Common myeloid progenitor, CD34-positive (primary cell): ENCODE results near the gene TLR2.

ENCODE experiments used
- CTCF ChIA-PET: fragments of 350-600 bp; sonication (Branson Sonifier 250); formaldehyde crosslinking; loops from one replicate; lab custom pipeline; 2021; ENCODE audit warnings: antibody characterized with exemption; lab: Charles Lee
- POLR2A ChIA-PET: fragments of 350-600 bp; sonication (Branson Sonifier 250); formaldehyde crosslinking; loops from one replicate; lab custom pipeline; 2021; ENCODE audit warnings: antibody characterized with exemption; lab: Charles Lee
- DNase-seq, 3 donors: peaks; one replicate each; pipeline versions ENCODE4 v3.0.0 to v3.0.0-alpha.2; 2013
- H3K27ac ChIP-seq, 2 experiments: 1 replicate in 1 of 2; 2 replicates in 1 of 2; pipeline ENCODE4 v1.7.0; 2013; ENCODE audit warnings: inconsistent platforms in 2 of 2, low read length in 2 of 2, mild to moderate bottlenecking in 2 of 2, low read depth in 1 of 2, moderate library complexity in 1 of 2; ENCODE audit not compliant: severe bottlenecking in 2 of 2, insufficient read depth in 1 of 2, poor library complexity in 1 of 2
- H3K27me3 ChIP-seq, 5 experiments: replicated peaks in 2 of 5; 1 replicate in 3 of 5; 2 replicates in 2 of 5; pipeline versions ENCODE4 v1.6.1 to v1.7.0; 2013; ENCODE audit warnings: low read length in 4 of 5, mild to moderate bottlenecking in 2 of 5, moderate library complexity in 2 of 5, inconsistent platforms in 1 of 5; ENCODE audit not compliant: insufficient read depth in 5 of 5, control insufficient read depth in 4 of 5
- H3K36me3 ChIP-seq, 4 experiments: 1 replicate in 2 of 4; 2 replicates in 2 of 4; pipeline versions ENCODE4 v1.6.1 to v1.7.0; 2013; ENCODE audit warnings: low read length in 3 of 4, control low read depth in 1 of 4, mild to moderate bottlenecking in 1 of 4; ENCODE audit not compliant: control insufficient read depth in 4 of 4, insufficient read depth in 4 of 4
- H3K4me1 ChIP-seq, 4 experiments: 1 replicate in 3 of 4; 2 replicates in 1 of 4; pipeline versions ENCODE4 v1.6.1 to v1.7.1; 2013; ENCODE audit warnings: low read length in 3 of 4, mild to moderate bottlenecking in 3 of 4, control low read depth in 1 of 4, inconsistent platforms in 1 of 4, moderate library complexity in 1 of 4; ENCODE audit not compliant: control insufficient read depth in 4 of 4, insufficient read depth in 4 of 4; ENCODE audit errors: control extremely low read depth in 1 of 4
- H3K4me3 ChIP-seq, 7 experiments: 1 replicate in 4 of 7; 2 replicates in 3 of 7; pipeline versions ENCODE4 v1.5.1 to v1.7.0; 2013; ENCODE audit warnings: mild to moderate bottlenecking in 7 of 7, low read length in 6 of 7, moderate library complexity in 6 of 7, inconsistent platforms in 2 of 7, low read depth in 2 of 7, control low read depth in 1 of 7; ENCODE audit not compliant: insufficient read depth in 4 of 7, control insufficient read depth in 1 of 7; ENCODE audit errors: extremely low read depth in 1 of 7
- H3K9me3 ChIP-seq, 5 experiments: 1 replicate in 4 of 5; 2 replicates in 1 of 5; pipeline versions ENCODE4 v1.6.1 to v1.7.1; 2013; ENCODE audit warnings: low read length in 4 of 5, mild to moderate bottlenecking in 2 of 5, inconsistent platforms in 1 of 5, low read depth in 1 of 5, moderate library complexity in 1 of 5; ENCODE audit not compliant: control insufficient read depth in 4 of 5, insufficient read depth in 2 of 5; ENCODE audit errors: control extremely low read depth in 1 of 5
- WGBS: methylation state at CpG from one replicate; pipeline ENCODE4 v1.1.5; 2013; ENCODE audit not compliant: insufficient coverage; 5-methylcytosine and 5-hydroxymethylcytosine counted together

The TLR2 gene

GRCh38 chr4:153639833-153640802 is 44.0 kb upstream of the TLR2 start:
- CTCF ChIA-PET: interaction anchor here (0.9 to 2.0 kb wide), 5 partner anchors 9 to 110 kb away, joined by 3 to 7 read pairs (median 3); no protein-coding TSS in a partner anchor
- no peaks in the 10 kb centered on the region for H3K27me3 ChIP-seq
- H3K4me3 ChIP-seq: no peak overlapping the region
- POLR2A ChIA-PET: no interaction called here
- H3K36me3 ChIP-seq: peaks cover 6 to 19% (median 16%) of the 10 kb centered on the region in 4 experiments
- H3K4me1 ChIP-seq: no peaks in the 10 kb centered on the region
- 93% methylated on average over 20 of the region's 23 CpGs for WGBS
- H3K9me3 ChIP-seq: peaks cover 0 to 1% (median 0%) of the 10 kb centered on the region in 5 experiments
- DNase-seq: no peak
- no peak overlapping the region for H3K27ac ChIP-seq

- H3K4me3 ChIP-seq: no peak overlapping the region
- H3K27ac ChIP-seq: no peak overlapping the region
- POLR2A ChIA-PET: no interaction called here
- H3K4me1 ChIP-seq: no peaks in the 10 kb centered on the region
- CTCF ChIA-PET: interaction anchor here (3.4 to 3.8 kb wide), 2 partner anchors 8 to 109 kb away, joined by 12 to 16 read pairs; no protein-coding TSS in a partner anchor
- WGBS: 100% methylated on average over 4 of the region's 7 CpGs
- peaks cover 0 to 3% (median 0%) of the 10 kb centered on the region in 5 experiments for H3K9me3 ChIP-seq
- peaks cover 2 to 6% (median 4%) of the 10 kb centered on the region in 4 experiments for H3K36me3 ChIP-seq
- no peaks in the 10 kb centered on the region for H3K27me3 ChIP-seq
- DNase-seq: no peak
Observed at GRCh38 chr4:153641532-153641931, 42.5 kb upstream of the TLR2 start.

- peaks cover 0 to 4% (median 0%) of the 10 kb centered on the region in 4 experiments for H3K4me1 ChIP-seq
- no peaks in the 10 kb centered on the region for H3K27me3 ChIP-seq
- ChIA-PET POLR2A (no interaction called here), CTCF (interaction anchor here (0.6 to 3.8 kb wide), 11 partner anchors 9 to 740 kb away, joined by 3 to 16 read pairs (median 3); no protein-coding TSS in a partner anchor)
- H3K36me3 ChIP-seq: no peaks in the 10 kb centered on the region
- WGBS: 97% methylated on average over 7 of the region's 9 CpGs
- H3K4me3 ChIP-seq: no peak overlapping the region
- no peak overlapping the region for H3K27ac ChIP-seq
- peak; percentile 44 to 82 (median 72) for DNase-seq
- peaks cover 0 to 3% (median 0%) of the 10 kb centered on the region in 5 experiments for H3K9me3 ChIP-seq
Observed at GRCh38 chr4:153643406-153644383, 40.4 kb upstream of the TLR2 start.

GRCh38 chr4:153645183-153645582 is 38.9 kb upstream of the TLR2 start:
- Histone ChIP-seq H3K4me1 (peaks cover 0 to 4% (median 0%) of the 10 kb centered on the region in 4 experiments), H3K9me3 (peaks cover 0 to 3% (median 0%) of the 10 kb centered on the region in 5 experiments), H3K36me3 (no peaks in the 10 kb centered on the region), H3K27me3 (no peaks in the 10 kb centered on the region), H3K4me3 (no peak overlapping the region), H3K27ac (no peak overlapping the region)
- DNase-seq: no peak
- POLR2A ChIA-PET: no interaction called here
- 100% methylated on average over 1 of the region's 1 CpG for whole genome bisulfite sequencing
- CTCF ChIA-PET: interaction anchor here (2.3 to 3.8 kb wide), 3 partner anchors 11 to 105 kb away, joined by 7 to 16 read pairs (median 12); no protein-coding TSS in a partner anchor

- H3K36me3 ChIP-seq: no peaks in the 10 kb centered on the region
- DNase-seq: no peak
- CTCF ChIA-PET: interaction anchor here (1.0 kb wide), 1 partner anchor 11 kb away, joined by 3 read pairs; no protein-coding TSS in a partner anchor
- no peak overlapping the region for H3K4me3 ChIP-seq
- peaks cover 0 to 8% (median under 1%) of the 10 kb centered on the region in 4 experiments for H3K4me1 ChIP-seq
- POLR2A ChIA-PET: no interaction called here
- H3K9me3 ChIP-seq: peaks cover 0 to 3% (median 0%) of the 10 kb centered on the region in 5 experiments
- no CpG with 5 or more reads among the region's 1 CpG for WGBS
- no peaks in the 10 kb centered on the region for H3K27me3 ChIP-seq
- H3K27ac ChIP-seq: no peak overlapping the region
Observed at GRCh38 chr4:153646261-153646660, 37.8 kb upstream of the TLR2 start.

- ChIA-PET POLR2A (no interaction called here), CTCF (interaction anchor here (1.0 kb wide), 1 partner anchor 12 kb away, joined by 3 read pairs; no protein-coding TSS in a partner anchor)
- Histone ChIP-seq H3K36me3 (no peaks in the 10 kb centered on the region), H3K9me3 (peaks cover 0 to 3% (median 0%) of the 10 kb centered on the region in 5 experiments), H3K4me3 (no peak overlapping the region), H3K27ac (no peak overlapping the region), H3K4me1 (peaks cover 0 to 15% (median 7%) of the 10 kb centered on the region in 4 experiments), H3K27me3 (no peaks in the 10 kb centered on the region)
- WGBS: 89% methylated on average over 1 of the region's 1 CpG
- DNase-seq: no peak
Observed at GRCh38 chr4:153646978-153647377, 37.1 kb upstream of the TLR2 start.
